ENCODE data around the gene ITM2B. TPM values are rescaled to one million over a fixed set of nuclear protein-coding genes. Genes with fewer than 3 reads are reported as not detected.
"Not testable (repeated sequence)": the region's sequence is repeated elsewhere in the genome, so short reads cannot be mapped to it uniquely, and the experiment has no call there.

Gene ITM2B
- total RNA-seq, 1 donor from 2014 or later: 122 TPM

DNA sequence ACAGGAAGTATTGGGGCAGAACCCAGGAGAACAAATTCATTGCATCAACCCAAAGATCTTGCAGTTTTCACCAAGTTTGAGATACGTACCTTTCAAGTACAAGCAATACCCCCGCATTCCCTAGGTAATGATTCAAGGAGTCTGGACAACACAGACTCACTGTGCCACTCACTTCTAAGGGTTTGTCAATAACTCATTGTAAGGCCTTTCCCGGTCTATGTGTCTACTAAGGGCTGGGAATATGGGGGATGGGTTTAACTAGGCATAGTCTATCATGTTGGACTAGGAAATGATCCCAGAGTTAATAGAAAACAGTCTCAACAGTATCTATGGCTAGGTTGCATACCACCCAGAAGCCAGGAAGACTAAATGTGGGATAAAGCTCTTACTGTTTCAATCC, 8.3 kb upstream of the ITM2B start:
- no peak for DNase-seq (ENCODE audit: low read depth, low spot score)

DNA sequence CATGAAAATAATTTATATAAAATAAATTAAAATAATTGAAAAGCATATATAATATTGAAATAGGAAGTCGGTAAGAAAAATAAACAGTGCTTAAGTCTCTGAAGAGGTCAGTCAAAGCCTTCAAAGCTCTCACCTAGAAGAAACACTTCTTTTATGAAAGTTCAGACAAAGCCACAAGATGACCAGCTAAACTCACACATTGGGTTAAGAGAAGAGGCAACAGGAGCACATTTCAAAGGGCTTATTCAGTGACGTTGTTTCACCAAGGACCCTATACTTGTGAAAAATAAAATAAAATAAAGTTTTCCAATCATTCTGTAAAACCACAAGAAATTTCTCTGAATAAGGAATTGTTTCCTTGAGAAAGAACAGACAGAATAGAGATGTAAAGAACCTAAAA, 2.5 kb upstream of the ITM2B start:
- DNase-seq (ENCODE audit: low read depth, low spot score): no peak

- DNase-seq (ENCODE audit: low read depth, low spot score): no peak
Measured at GRCh38 chr13:48231080-48231479, 1.9 kb upstream of the ITM2B start.

DNA sequence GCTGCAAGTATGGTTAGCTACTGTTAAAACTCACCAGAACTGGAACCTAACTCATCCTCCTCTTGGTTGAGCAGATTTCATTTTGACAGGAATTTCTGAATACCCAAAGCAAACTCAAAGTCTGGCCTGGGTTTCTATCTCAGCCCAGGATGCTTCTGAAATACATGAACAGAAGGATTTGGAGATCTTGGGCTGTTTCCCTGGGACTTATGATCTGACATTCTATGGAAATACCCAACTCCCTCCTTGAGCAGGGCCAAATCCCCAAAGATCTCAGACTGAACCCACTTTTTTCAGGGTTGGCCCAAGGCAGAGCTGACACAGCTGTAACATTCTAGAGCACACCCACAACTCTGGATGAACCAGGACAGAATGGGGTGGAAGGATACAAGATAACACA, 1.1 kb upstream of the ITM2B start:
- no peak for DNase-seq (ENCODE audit: low read depth, low spot score)

GRCh38 chr13:48232420-48233045, 473 bp upstream of the ITM2B start:
- no peak for DNase-seq (ENCODE audit: low read depth, low spot score)

- no peak for DNase-seq (ENCODE audit: low read depth, low spot score)
Measured at GRCh38 chr13:48233889-48234488, 983 bp downstream of the ITM2B start.

GRCh38 chr13:48234566-48235340, 1.7 kb downstream of the ITM2B start:
- no peak for DNase-seq (ENCODE audit: low read depth, low spot score)

- no peak for DNase-seq (ENCODE audit: low read depth, low spot score)
Measured at GRCh38 chr13:48235341-48236135, 2.5 kb downstream of the ITM2B start.

- no peak for DNase-seq (ENCODE audit: low read depth, low spot score)
Measured at GRCh38 chr13:48236528-48237353, 3.7 kb downstream of the ITM2B start.

GRCh38 chr13:48239369-48239768, 6.4 kb downstream of the ITM2B start:
- not testable (repeated sequence) for DNase-seq (ENCODE audit: low read depth, low spot score)

DNA sequence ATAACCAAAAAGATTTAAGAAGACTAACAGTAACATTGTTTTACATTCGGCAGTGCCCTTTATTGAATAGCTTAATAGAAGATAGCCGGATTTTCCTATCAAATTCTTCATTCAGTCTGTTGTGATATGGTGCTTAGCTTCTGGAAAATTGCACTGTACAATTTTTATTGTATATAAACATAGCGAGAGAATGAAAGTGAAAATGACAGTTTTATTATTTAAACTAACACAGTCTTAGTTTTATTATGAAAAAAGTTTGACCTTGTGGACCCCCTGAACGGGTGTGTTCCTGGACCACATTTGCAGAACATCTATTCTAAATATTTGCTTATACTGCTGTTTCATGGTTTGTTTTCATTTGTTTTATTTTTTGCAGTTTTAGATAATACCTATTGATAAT, 8.6 kb downstream of the ITM2B start:
- no peak for DNase-seq (ENCODE audit: low read depth, low spot score)

GRCh38 chr13:48242677-48243076, 9.7 kb downstream of the ITM2B start:
- no peak for DNase-seq (ENCODE audit: low read depth, low spot score)

GRCh38 chr13:48244159-48244558, 11.2 kb downstream of the ITM2B start:
- DNase-seq (ENCODE audit: low read depth, low spot score): no peak

- no peak for DNase-seq (ENCODE audit: low read depth, low spot score)
Measured at GRCh38 chr13:48246102-48246501, 13.1 kb downstream of the ITM2B start.

DNA sequence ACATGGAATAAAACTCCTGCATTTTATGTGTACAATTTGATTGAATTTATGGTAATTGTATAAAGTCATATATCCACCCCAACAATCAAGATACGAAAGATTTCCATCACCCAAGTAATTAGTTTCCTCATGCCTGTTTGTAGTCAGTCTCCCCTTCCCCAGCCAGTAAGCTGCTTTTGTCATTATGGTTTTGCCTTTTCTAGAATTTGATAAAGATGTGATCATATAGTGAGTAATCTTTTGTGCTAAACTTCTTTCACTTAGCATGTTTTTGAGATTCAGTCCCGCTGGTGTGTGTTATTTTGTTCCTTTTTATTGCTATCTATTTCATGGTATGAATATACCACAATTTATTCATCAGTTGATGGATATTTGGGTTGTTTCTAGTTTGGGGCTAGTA, 16.0 kb downstream of the ITM2B start:
- DNase-seq (ENCODE audit: low read depth, low spot score): no peak

- DNase-seq (ENCODE audit: low read depth, low spot score): no peak
Measured at GRCh38 chr13:48251611-48252081, 18.6 kb downstream of the ITM2B start.

GRCh38 chr13:48252176-48252575, 19.2 kb downstream of the ITM2B start:
- DNase-seq (ENCODE audit: low read depth, low spot score): no peak

DNA sequence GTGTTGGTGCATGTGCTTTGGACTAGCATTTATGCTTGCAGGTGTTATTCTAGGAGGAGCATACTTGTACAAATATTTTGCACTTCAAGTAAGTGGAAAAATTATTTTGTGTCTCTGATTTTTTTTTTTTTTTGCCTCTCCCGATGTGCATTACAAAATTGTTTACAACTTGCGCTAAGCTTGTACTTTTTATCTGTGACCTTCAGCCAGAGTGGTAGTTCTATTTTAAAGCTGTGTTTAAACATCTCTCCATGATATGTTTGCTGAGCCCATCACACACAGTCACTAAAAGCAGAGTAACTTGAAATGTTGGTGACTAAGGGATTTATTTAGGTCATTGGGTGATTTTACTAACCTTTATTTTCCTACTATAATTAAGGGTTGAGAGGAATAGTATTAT, 20.8 kb downstream of the ITM2B start:
- DNase-seq (ENCODE audit: low read depth, low spot score): no peak

GRCh38 chr13:48255090-48255489, 22.1 kb downstream of the ITM2B start:
- DNase-seq (ENCODE audit: low read depth, low spot score): no peak

DNA sequence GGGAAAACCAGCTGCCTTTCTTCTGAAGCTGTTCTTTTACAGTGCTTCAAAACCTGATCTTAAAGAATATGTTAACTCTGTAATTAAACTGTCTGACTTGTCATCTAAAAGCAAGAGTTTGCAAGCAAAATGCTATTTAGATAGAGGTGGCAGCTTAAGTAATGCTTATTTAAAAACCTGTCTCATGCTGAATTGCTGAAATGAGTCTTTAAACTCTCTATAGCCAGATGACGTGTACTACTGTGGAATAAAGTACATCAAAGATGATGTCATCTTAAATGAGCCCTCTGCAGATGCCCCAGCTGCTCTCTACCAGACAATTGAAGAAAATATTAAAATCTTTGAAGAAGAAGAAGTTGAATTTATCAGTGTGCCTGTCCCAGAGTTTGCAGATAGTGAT, 22.9 kb downstream of the ITM2B start:
- DNase-seq (ENCODE audit: low read depth, low spot score): no peak

DNA sequence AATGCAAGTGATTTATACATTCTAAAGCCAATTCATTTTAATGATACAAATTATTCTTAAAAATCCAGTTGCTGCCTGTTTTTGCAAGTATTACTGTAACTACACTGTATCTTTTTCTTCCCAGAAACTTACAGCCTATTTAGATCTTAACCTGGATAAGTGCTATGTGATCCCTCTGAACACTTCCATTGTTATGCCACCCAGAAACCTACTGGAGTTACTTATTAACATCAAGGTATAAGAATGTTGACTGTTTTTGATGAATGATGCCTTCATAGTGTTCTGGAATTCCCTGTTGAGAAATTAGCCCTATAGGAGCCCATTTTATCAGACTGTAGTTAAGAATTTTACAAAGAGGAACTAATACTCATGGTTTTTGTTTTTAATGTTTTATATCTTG, 25.0 kb downstream of the ITM2B start:
- no peak for DNase-seq (ENCODE audit: low read depth, low spot score)
